ENCODE data around the gene CPB2.

DNA sequence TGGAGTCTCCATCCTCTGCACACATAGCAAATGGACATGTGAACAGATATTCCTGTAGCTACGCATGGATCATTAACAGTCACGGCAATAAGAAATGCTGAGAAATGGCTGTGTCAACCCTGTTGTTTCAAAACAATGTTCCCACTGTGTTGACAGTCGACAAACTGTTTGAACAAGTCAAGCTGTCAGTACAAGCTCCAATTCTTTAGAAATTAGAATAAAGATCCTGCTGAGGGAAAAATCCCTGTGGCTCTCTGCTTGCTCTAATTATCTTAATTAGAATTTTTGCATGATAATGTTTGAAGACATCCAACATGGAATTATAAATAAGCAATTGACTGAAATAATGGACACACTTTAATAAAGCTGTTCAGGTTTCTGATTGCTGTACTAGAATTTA is 37.9 kb upstream of the CPB2 start:
- TF ChIP-seq TAF1 (conservative IDR thresholded peaks at IDR 0.05) (peak; percentile 34), RAD21 (IDR thresholded peaks at IDR 0.05) (no peak)
- TF ChIP-seq, protein P1, sequence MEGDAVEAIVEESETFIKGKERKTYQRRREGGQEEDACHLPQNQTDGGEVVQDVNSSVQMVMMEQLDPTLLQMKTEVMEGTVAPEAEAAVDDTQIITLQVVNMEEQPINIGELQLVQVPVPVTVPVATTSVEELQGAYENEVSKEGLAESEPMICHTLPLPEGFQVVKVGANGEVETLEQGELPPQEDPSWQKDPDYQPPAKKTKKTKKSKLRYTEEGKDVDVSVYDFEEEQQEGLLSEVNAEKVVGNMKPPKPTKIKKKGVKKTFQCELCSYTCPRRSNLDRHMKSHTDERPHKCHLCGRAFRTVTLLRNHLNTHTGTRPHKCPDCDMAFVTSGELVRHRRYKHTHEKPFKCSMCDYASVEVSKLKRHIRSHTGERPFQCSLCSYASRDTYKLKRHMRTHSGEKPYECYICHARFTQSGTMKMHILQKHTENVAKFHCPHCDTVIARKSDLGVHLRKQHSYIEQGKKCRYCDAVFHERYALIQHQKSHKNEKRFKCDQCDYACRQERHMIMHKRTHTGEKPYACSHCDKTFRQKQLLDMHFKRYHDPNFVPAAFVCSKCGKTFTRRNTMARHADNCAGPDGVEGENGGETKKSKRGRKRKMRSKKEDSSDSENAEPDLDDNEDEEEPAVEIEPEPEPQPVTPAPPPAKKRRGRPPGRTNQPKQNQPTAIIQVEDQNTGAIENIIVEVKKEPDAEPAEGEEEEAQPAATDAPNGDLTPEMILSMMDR (IDR thresholded peaks at IDR 0.05; ENCODE audit: low read depth, low read length, missing input control): no peak
- TF ChIP-seq, protein P2, sequence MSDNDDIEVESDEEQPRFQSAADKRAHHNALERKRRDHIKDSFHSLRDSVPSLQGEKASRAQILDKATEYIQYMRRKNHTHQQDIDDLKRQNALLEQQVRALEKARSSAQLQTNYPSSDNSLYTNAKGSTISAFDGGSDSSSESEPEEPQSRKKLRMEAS (IDR thresholded peaks at IDR 0.05): no peak
- TF ChIP-seq, protein P3, sequence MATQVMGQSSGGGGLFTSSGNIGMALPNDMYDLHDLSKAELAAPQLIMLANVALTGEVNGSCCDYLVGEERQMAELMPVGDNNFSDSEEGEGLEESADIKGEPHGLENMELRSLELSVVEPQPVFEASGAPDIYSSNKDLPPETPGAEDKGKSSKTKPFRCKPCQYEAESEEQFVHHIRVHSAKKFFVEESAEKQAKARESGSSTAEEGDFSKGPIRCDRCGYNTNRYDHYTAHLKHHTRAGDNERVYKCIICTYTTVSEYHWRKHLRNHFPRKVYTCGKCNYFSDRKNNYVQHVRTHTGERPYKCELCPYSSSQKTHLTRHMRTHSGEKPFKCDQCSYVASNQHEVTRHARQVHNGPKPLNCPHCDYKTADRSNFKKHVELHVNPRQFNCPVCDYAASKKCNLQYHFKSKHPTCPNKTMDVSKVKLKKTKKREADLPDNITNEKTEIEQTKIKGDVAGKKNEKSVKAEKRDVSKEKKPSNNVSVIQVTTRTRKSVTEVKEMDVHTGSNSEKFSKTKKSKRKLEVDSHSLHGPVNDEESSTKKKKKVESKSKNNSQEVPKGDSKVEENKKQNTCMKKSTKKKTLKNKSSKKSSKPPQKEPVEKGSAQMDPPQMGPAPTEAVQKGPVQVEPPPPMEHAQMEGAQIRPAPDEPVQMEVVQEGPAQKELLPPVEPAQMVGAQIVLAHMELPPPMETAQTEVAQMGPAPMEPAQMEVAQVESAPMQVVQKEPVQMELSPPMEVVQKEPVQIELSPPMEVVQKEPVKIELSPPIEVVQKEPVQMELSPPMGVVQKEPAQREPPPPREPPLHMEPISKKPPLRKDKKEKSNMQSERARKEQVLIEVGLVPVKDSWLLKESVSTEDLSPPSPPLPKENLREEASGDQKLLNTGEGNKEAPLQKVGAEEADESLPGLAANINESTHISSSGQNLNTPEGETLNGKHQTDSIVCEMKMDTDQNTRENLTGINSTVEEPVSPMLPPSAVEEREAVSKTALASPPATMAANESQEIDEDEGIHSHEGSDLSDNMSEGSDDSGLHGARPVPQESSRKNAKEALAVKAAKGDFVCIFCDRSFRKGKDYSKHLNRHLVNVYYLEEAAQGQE (IDR thresholded peaks at IDR 0.05): no peak

Measured in liver (tissue), 3 donors.